Epidermal melanocyte (primary cell): ENCODE measurements around the gene ULK4.
"Not testable (repeated sequence)": the region's sequence is repeated elsewhere in the genome, so short reads cannot be mapped to it uniquely, and the experiment has no call there.

Experiments
- DNase-seq: peaks from one replicate; pipeline ENCODE4 v3.0.0; 2011; ENCODE audit warnings: low spot score; ENCODE audit not compliant: insufficient read length

ULK4 gene

GRCh38 chr3:41320953-41321641, 640.8 kb downstream of the ULK4 start:
- DNase-seq: no peak

DNA sequence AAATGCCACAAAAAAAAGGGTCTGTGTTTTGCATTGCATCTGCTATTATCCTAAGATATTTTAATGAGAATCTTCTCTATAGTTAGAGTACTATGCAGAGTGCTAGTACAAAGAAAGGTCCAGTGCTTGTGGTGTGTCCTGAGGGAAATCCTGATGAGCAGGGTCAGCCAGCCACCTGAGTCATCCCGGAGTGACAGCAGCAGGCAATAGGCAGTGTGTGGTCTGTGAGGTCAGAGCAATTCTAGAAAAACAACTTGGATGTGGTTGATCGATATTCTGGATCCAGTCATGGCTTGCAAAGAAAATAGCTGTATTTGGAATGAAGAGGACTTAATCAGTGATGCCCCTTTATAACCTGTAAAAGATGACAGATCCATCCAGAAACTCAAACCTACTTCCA, 643.4 kb downstream of the ULK4 start:
- DNase-seq: no peak

DNA sequence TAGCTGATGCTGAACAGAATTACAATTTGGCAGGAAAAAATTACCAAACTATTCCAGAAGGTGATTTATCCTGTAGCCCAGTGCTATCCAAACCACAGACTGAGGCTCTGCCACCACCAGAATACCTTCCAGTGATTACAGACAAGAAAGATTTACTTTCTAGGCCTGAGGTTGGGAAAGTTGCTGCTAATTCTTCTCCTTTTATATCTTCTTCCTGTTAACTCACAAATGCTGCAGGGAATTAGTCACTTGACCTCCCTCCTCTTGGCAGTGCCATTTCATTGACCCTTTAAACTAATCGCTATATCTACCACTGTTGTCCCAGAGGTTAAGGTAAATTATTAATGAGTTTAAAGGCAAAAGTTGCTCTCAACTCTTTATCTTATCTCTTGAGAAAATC, 644.2 kb downstream of the ULK4 start:
- no peak for DNase-seq

GRCh38 chr3:41317298-41317697, 644.6 kb downstream of the ULK4 start:
- no peak for DNase-seq

GRCh38 chr3:41315126-41315525, 646.8 kb downstream of the ULK4 start:
- DNase-seq: no peak

DNA sequence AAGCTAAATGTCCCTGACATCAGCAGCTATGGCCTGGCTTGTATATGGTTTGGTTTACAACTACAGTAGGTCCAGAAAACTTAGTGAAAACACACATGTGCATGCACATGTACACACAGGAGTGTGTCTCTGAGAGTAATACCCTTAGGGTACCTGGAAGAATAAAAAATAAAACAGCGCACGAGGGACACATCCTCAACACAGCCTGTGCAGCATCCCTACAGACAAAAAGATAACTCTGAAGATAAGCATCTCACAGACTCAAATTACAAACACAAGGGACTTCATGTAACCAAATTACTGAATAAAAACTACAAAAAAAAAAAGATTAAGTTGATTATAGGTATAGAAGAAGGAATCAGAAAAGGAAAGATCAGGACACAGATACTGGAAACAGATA, 653.8 kb downstream of the ULK4 start:
- DNase-seq: no peak

DNA sequence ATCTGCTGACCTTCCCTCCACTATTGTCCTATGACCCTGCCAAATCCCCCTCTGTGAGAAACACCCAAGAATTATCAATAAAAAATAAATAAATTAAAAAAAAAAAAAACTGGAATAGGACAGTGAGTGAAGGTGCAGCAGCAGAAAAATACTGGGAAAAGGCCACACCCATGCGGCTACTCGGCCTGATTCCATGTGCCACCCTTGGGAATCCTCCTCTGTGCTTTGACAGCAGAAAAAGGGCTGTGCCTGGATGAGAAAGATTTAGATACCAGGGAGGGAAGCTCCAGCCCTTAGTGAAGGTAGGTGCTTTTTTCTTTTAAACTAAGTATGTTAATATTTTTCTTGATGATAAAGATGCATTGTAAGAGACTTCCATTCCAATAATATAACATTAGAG, 654.8 kb downstream of the ULK4 start:
- no peak for DNase-seq

GRCh38 chr3:41304593-41304992, 657.3 kb downstream of the ULK4 start:
- no peak for DNase-seq

DNA sequence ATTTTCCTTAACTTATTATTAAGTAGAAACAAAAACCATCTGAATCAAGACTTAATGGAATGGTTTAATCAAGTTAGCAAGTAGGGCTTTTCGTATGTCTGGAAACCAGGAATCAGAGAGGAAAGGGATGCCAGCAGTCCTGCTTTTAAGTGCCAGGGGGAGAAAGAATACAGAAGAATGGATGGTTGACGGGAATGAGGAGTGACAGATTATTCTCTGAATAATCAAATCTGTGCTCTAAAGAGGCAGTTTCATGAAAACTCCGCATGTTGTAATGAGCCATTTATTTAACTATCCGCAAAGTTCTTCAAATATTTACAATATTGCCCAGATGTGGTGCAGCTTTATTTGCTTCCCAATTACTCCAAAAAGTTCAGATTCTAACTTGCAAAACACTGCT, 659.6 kb downstream of the ULK4 start:
- DNase-seq: no peak

GRCh38 chr3:41301548-41301947, 660.4 kb downstream of the ULK4 start:
- no peak for DNase-seq

DNA sequence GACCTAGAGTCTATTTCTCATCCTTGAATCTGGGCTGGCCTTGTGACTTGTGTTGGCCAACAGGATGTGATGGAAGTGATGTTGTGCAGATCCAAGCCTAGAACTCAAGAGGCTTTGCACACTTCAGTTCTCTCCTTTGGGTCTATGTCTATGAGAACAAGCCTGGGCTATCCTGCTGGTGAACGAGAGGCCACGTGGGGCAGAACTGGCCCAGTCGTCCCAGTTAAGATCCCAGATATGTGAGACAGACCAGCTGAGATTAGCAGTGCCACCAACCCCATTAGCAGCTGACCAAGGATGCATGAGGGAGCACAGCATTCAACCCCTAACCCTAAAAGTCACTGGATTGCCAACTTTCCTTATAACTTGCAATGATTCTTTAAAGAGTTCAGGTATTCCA, 662.9 kb downstream of the ULK4 start:
- DNase-seq: no peak

DNA sequence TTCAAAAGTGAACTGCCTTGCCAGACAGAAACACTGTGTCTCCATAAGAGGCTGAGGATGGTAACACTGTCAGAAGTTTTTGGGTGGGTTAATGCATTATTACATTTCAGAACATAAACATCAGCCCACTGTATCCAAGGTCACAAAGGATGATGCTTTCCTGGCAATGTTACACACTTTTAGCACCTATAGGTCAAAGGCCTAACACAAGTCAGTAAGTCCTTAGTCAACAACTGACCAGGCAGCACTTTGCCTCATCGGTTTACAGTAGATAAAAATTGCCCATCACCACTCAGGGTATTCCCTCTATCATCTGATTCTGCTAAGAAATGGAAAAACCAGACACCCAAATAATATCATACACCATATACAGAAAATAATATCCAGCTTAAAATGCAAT, 664.2 kb downstream of the ULK4 start:
- DNase-seq: no peak

GRCh38 chr3:41296556-41296955, 665.3 kb downstream of the ULK4 start:
- DNase-seq: no peak

GRCh38 chr3:41295740-41296139, 666.2 kb downstream of the ULK4 start:
- no peak for DNase-seq

- DNase-seq: no peak
These were observed 668.7 kb downstream of the ULK4 start for GRCh38 chr3:41293169-41293681.

- no peak for DNase-seq
These were observed 671.2 kb downstream of the ULK4 start for GRCh38 chr3:41290736-41291135.

- DNase-seq: no peak
These were observed 671.6 kb downstream of the ULK4 start for GRCh38 chr3:41290306-41290705.

DNA sequence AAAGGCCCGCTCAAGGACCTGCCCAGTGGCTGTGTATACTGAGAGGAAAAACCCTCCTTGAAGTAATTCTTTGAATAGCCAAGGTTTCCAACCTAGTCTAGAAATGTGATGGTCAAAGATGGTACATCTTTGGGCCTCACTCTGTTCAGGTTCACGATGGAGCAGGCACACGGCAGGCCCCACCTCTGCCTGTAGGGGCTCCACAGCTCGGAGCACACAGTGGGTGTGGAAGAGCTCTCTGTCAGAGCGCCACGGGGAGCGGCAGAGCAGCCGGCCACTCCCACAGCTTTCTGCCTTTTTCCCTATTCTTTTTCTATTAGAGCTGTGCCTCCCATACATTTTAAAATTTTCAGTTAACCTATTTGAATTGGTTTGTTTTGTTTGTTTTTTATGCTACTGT, 673.1 kb downstream of the ULK4 start:
- DNase-seq: no peak

GRCh38 chr3:41286305-41286704, 675.6 kb downstream of the ULK4 start:
- DNase-seq: no peak

- DNase-seq: not testable (repeated sequence)
These were observed 677.0 kb downstream of the ULK4 start for GRCh38 chr3:41284934-41285333.

DNA sequence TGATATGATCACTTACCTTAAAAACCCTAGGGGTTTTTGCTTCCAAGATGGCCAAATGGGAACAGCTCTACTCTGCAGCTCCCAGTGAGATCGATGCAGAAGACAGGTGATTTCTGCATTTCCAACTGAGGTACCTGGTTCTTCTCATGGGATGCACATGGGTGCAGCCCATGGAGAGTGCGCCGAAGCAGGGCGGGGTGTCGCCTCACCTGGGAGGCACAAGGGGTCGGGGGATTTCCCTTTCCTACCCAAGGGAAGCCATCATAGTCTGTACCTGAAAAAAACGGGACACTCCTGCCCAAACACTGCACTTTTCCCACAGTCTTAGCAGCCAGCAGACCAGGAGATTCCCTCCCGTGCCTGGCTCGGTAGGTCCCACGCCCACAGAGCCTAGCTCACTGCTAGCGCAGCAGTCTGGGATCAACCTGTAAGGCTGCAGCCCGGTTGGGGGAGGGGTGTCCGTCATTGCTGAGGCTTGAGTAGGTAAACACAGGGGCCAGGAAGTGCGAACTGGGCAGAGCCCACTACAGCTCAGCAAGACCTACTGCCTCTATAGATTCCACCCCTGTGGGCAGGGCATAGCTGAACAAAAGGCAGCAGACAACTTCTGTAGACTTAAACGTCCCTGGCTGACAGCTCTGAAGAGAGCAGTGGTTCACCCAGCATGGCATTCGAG, 684.0 kb downstream of the ULK4 start:
- no peak for DNase-seq

DNA sequence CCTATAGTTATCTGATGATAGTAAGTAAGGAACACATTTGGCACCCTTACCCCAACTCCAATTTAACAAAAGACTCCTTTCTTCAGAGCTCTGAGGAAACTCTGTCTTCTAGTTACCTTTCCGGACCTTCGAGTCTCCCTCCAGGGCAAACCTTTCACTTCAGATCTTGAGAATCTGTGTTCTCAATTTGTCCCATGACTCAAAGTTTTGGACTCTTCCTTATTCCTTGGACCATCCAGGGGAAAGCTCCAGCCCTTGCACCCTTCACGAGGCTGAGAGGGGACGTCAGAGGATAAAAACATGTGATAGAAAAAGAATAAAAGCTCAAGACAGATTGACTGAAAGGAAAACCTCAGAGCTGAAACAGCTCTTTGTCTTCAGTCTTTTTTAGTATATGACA, 685.7 kb downstream of the ULK4 start:
- peak; percentile 73 for DNase-seq
